Upper lobe of left lung (tissue), 4 donors: ENCODE results near the gene FRYL.

Source experiments
- CTCF ChIP-seq, 6 experiments: fragments of 450-650 bp in 4 of 6; fragments of 200-600 bp in 2 of 6; sonication (generic) in 2 of 6; IDR thresholded peaks; one replicate each; pipeline ENCODE4 v1.5.1; 2016 to 2019; ENCODE audit warnings: antibody characterized with exemption in 6 of 6
- POLR2A ChIP-seq, 4 donors: fragments of 450-650 bp; IDR thresholded peaks; one replicate each; pipeline ENCODE4 v1.5.1; 2016 to 2017; ENCODE audit warnings: antibody characterized with exemption in 4 of 4, mild to moderate bottlenecking in 2 of 4

GRCh38 chr4:48558819-48559218, 221.3 kb downstream of the FRYL start:
- no peak for TF ChIP-seq CTCF (IDR thresholded peaks at IDR 0.05)
- no peak for TF ChIP-seq POLR2A (IDR thresholded peaks at IDR 0.05)
